Keratinocyte (primary cell): ENCODE measurements around the gene SCRN2. TPM values are rescaled to one million over a fixed set of nuclear protein-coding genes. Genes with fewer than 3 reads are reported as not detected.

Source experiments
- DNase-seq: peaks from one replicate; pipeline ENCODE4 v3.0.0-alpha.2; 2011; ENCODE audit warnings: low read depth, missing footprints, low spot score
- FAIRE-seq: peaks from 2 replicates; lab custom pipeline; 2011; peaks lifted over from hg19 to GRCh38; lab: Jason Lieb, UNC
- H2AFZ ChIP-seq: 2 replicates; pipeline ENCODE4 v1.6.0; 2012; ENCODE audit warnings: low read length, control low read depth, inconsistent platforms; ENCODE audit not compliant: control insufficient read depth
- H3K27ac ChIP-seq: 2 replicates; pipeline ENCODE4 v1.5.1; 2011; ENCODE audit warnings: low read length; ENCODE audit not compliant: control insufficient read depth, insufficient read depth
- H3K27me3 ChIP-seq: 3 replicates; pipeline ENCODE4 v1.6.0; 2011; ENCODE audit warnings: low read length; ENCODE audit not compliant: control insufficient read depth, insufficient read depth; ENCODE audit errors: extremely low read depth
- H3K36me3 ChIP-seq, 2 experiments: 2 replicates in 1 of 2; 3 replicates in 1 of 2; pipeline ENCODE4 v1.5.1; 2011; ENCODE audit warnings: low read length in 2 of 2, mild to moderate bottlenecking in 1 of 2; ENCODE audit not compliant: control insufficient read depth in 2 of 2, insufficient read depth in 2 of 2; ENCODE audit errors: extremely low read depth in 1 of 2
- H3K4me1 ChIP-seq: 3 replicates; pipeline ENCODE4 v1.5.1; 2011; ENCODE audit warnings: low read length; ENCODE audit not compliant: control insufficient read depth, insufficient read depth; ENCODE audit errors: extremely low read depth
- H3K4me2 ChIP-seq: 3 replicates; pipeline ENCODE4 v1.6.0; 2011; ENCODE audit warnings: low read depth, low read length; ENCODE audit not compliant: control insufficient read depth, insufficient read depth; ENCODE audit errors: extremely low read depth
- H3K4me3 ChIP-seq, 3 experiments: fragments of 200-600 bp in 1 of 3; sonication (generic) in 1 of 3; 2 replicates in 2 of 3; 3 replicates in 1 of 3; pipeline ENCODE4 v1.5.1; 2011 to 2016; ENCODE audit warnings: low read length in 3 of 3, mild to moderate bottlenecking in 3 of 3, control low read depth in 2 of 3, inconsistent platforms in 1 of 3, low read depth in 1 of 3, mixed read lengths in 1 of 3, mixed run types in 1 of 3, moderate library complexity in 1 of 3; ENCODE audit not compliant: control insufficient read depth in 2 of 3, insufficient read depth in 2 of 3; ENCODE audit errors: extremely low read depth in 1 of 3
- H3K79me2 ChIP-seq: 2 replicates; pipeline ENCODE4 v1.6.0; 2012; ENCODE audit warnings: low read length; ENCODE audit not compliant: control insufficient read depth, insufficient read depth
- H3K9ac ChIP-seq: 3 replicates; pipeline ENCODE4 v1.6.0; 2011; ENCODE audit warnings: low read length; ENCODE audit not compliant: control insufficient read depth, insufficient read depth; ENCODE audit errors: extremely low read depth
- H3K9me1 ChIP-seq: 3 replicates; pipeline ENCODE4 v1.6.0; 2011; ENCODE audit warnings: low read length; ENCODE audit not compliant: control insufficient read depth, insufficient read depth; ENCODE audit errors: extremely low read depth
- H3K9me3 ChIP-seq: 2 replicates; pipeline ENCODE4 v1.5.1; 2012; ENCODE audit warnings: low read depth, low read length; ENCODE audit not compliant: control insufficient read depth
- H4K20me1 ChIP-seq: 3 replicates; pipeline ENCODE4 v1.6.0; 2011; ENCODE audit warnings: low read length; ENCODE audit not compliant: control insufficient read depth, insufficient read depth; ENCODE audit errors: extremely low read depth
- CTCF ChIP-seq, 3 experiments: IDR thresholded peaks in 1 of 3; conservative IDR thresholded peaks in 1 of 3; optimal IDR thresholded peaks in 1 of 3; 2 replicates in 2 of 3; 3 replicates in 1 of 3; pipeline versions ENCODE3 to v1.5.1; 2011; ENCODE audit warnings: low read length in 3 of 3, mild to moderate bottlenecking in 3 of 3, moderate library complexity in 2 of 3, control low read depth in 1 of 3, inconsistent platforms in 1 of 3; ENCODE audit not compliant: insufficient read depth in 2 of 3; ENCODE audit errors: extremely low read depth in 1 of 3
- EZH2 ChIP-seq: IDR thresholded peaks from one replicate; pipeline ENCODE4 v1.6.1; 2012; ENCODE audit warnings: inconsistent platforms, mild to moderate bottlenecking, low read length, moderate library complexity
- dilution Hi-C: fragments of 300-500 bp; cut with MboI; formaldehyde crosslinking; loops from one replicate; pipeline ENCODE4 v1.7.0; 2020; ENCODE audit warnings: low sequenced_read_pairs; ENCODE audit not compliant: extremely low pct_ligation_motif_present
- polyA plus RNA-seq, 5 experiments: library from polyadenylated mRNA; depleted of rRNA in 3 of 5; stranded (reverse) in 3 of 5; stranded (forward) in 1 of 5; unstranded in 1 of 5; fragments of >200 nt; gene quantifications; 1 replicate in 1 of 5; 2 replicates in 3 of 5; 3 replicates in 1 of 5; pipeline versions ENCODE4 v1.2.1 to v1.2.3, GENCODE V29; 2011 to 2012; ENCODE audit warnings: missing spikeins in 2 of 5, low read depth in 1 of 5, low replicate concordance in 1 of 5

The SCRN2 gene
- polyA plus RNA-seq, 1 donor (not counting 4 experiments of a cell fraction or from before 2014, with no cell fraction given), result 17.1 TPM

- Histone ChIP-seq H3K36me3 (peaks cover 7 to 12% of the 10 kb centered on the region in 2 experiments), H3K27me3 (no peaks in the 10 kb centered on the region), H3K9me3 (no peaks in the 10 kb centered on the region), H4K20me1 (no peaks in the 10 kb centered on the region), H3K79me2 (peaks cover 26% of the 10 kb centered on the region), H2AFZ (peak overlapping the region; percentile 87), H3K27ac (peak overlapping the region; percentile 79), H3K4me2 (peak overlapping the region; percentile 99), H3K4me3 (peak overlapping the region in 2 of 3 experiments; percentile 100), H3K9me1 (peaks cover 3% of the 10 kb centered on the region), H3K4me1 (peaks cover 18% of the 10 kb centered on the region), H3K9ac (peak overlapping the region; percentile 84)
- DNase-seq, result no peak
- dilution Hi-C loops, result no loop called here
- TF ChIP-seq CTCF (optimal IDR thresholded peaks at IDR 0.05 in 1 of 3, IDR thresholded peaks at IDR 0.05 in 1 of 3, conservative IDR thresholded peaks at IDR 0.05 in 1 of 3; ENCODE audit: extremely low read depth in 1 of 3, insufficient read depth in 2 of 3, low read length in 3 of 3) (no peak), EZH2 (no peak)
- no peak for FAIRE-seq
Observed at GRCh38 chr17:47831934-47832327, 9.1 kb downstream of the SCRN2 start.

GRCh38 chr17:47831003-47831933 is 9.8 kb downstream of the SCRN2 start, which contains the start of the genes LRRC46 and MRPL10:
Gene LRRC46 (plus strand): TSS chr17:47831670. CDS start chr17:47831990, 320 bp downstream.
Gene MRPL10 (minus strand): TSS chr17:47831541. CDS start chr17:47831511, 30 bp downstream.
- Histone ChIP-seq H3K9me1 (peaks cover 3% of the 10 kb centered on the region), H3K79me2 (peaks cover 26% of the 10 kb centered on the region), H3K36me3 (peaks cover 14 to 15% of the 10 kb centered on the region in 2 experiments), H3K27ac (peak within 1 kb of the TSS; percentile 79), H2AFZ (peak within 1 kb of the TSS; percentile 99), H3K9ac (peak within 1 kb of the TSS; percentile 84), H3K4me1 (peaks cover 18% of the 10 kb centered on the region), H4K20me1 (no peaks in the 10 kb centered on the region), H3K27me3 (no peaks in the 10 kb centered on the region), H3K4me3 (peak within 1 kb of the TSS; percentile 74 to 100 (median 100)), H3K4me2 (peak within 1 kb of the TSS; percentile 99), H3K9me3 (no peaks in the 10 kb centered on the region)
- TF ChIP-seq CTCF (optimal IDR thresholded peaks at IDR 0.05 in 1 of 3, IDR thresholded peaks at IDR 0.05 in 1 of 3, conservative IDR thresholded peaks at IDR 0.05 in 1 of 3; ENCODE audit: extremely low read depth in 1 of 3, insufficient read depth in 2 of 3, low read length in 3 of 3) (peak; percentile 31 to 52 (median 49)), EZH2 (no peak)
- DNase-seq, result no peak
- peak; percentile 58 for FAIRE-seq
- dilution Hi-C loops, result no loop called here
